ENCODE results near the gene PPP4C. TPM values are rescaled to one million over a fixed set of nuclear protein-coding genes. Genes with fewer than 3 reads are reported as not detected.

The PPP4C gene
- total RNA-seq, 2 experiments from 2014 or later = 83.9 to 87.3 TPM

DNA sequence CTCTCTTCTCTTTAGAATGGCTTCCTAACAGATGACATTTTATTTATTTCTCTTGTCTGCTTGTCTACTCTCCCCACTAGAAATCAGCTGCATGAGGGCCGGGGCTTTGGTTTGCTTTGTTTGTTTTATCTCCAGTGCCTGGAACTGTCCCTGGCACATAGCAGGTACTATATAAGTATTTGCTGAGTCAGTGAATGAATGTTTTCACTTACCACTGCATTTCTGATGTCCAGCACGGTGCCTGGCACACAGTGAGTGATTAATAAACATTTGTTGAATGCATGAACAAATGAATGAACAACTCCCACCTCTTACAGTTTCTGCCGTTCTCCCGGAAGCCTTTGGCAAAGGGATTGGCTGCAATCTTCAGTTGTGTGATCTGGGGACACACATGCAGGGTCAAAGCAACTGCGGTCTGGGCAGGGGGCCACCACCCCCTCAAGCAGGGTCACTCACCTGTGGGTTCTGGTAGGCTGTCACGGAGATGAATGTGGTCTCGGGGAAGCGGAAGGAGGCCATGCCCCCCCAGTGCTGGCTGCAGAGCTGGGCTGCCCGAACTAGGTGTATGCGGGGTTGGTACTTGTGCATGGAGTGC is 12.5 kb downstream of the PPP4C start:
- Histone ChIP-seq H3K4me3 (ENCODE audit: low read length) (no peak overlapping the region), H3K27ac (ENCODE audit: low read depth in 1 of 2, low read length in 2 of 2) (no peak overlapping the region), H3K36me3 (ENCODE audit: insufficient read depth, low read length) (peaks cover 29% of the 10 kb centered on the region), H3K4me1 (ENCODE audit: insufficient read depth, low read length) (peaks cover 42% of the 10 kb centered on the region), H3K9me3 (ENCODE audit: control insufficient read depth in 1 of 2, insufficient read depth in 1 of 2, low read length in 2 of 2) (peaks cover 0 to 3% of the 10 kb centered on the region in 2 experiments), H3K27me3 (ENCODE audit: control insufficient read depth in 1 of 2, insufficient read depth in 2 of 2, low read length in 2 of 2) (no peaks in the 10 kb centered on the region)
- Mint-ChIP-seq H3K4me1 (ENCODE audit: low read depth) (peaks cover 40% of the 10 kb centered on the region), H3K27ac (peak overlapping the region; percentile 13), H3K4me3 (no peak overlapping the region), H3K36me3 (ENCODE audit: low read depth) (peaks cover 43% of the 10 kb centered on the region), H3K27me3 (no peaks in the 10 kb centered on the region), H3K9me3 (no peaks in the 10 kb centered on the region)
- ChIA-PET CTCF (no interaction called here), POLR2A (interaction anchor here (6.5 kb wide), 1 partner anchor 22 kb away, joined by 118 read pairs; the partner anchor contains the start of gene ALDOA)
- intact Hi-C loops (cut with DNase I, micrococcal nuclease) = no loop called here
- DNase-seq (no peak), ATAC-seq (ENCODE audit: poor library complexity) (no peak)
- TF ChIP-seq, protein P1, sequence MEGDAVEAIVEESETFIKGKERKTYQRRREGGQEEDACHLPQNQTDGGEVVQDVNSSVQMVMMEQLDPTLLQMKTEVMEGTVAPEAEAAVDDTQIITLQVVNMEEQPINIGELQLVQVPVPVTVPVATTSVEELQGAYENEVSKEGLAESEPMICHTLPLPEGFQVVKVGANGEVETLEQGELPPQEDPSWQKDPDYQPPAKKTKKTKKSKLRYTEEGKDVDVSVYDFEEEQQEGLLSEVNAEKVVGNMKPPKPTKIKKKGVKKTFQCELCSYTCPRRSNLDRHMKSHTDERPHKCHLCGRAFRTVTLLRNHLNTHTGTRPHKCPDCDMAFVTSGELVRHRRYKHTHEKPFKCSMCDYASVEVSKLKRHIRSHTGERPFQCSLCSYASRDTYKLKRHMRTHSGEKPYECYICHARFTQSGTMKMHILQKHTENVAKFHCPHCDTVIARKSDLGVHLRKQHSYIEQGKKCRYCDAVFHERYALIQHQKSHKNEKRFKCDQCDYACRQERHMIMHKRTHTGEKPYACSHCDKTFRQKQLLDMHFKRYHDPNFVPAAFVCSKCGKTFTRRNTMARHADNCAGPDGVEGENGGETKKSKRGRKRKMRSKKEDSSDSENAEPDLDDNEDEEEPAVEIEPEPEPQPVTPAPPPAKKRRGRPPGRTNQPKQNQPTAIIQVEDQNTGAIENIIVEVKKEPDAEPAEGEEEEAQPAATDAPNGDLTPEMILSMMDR (IDR thresholded peaks at IDR 0.05) = no peak

DNA sequence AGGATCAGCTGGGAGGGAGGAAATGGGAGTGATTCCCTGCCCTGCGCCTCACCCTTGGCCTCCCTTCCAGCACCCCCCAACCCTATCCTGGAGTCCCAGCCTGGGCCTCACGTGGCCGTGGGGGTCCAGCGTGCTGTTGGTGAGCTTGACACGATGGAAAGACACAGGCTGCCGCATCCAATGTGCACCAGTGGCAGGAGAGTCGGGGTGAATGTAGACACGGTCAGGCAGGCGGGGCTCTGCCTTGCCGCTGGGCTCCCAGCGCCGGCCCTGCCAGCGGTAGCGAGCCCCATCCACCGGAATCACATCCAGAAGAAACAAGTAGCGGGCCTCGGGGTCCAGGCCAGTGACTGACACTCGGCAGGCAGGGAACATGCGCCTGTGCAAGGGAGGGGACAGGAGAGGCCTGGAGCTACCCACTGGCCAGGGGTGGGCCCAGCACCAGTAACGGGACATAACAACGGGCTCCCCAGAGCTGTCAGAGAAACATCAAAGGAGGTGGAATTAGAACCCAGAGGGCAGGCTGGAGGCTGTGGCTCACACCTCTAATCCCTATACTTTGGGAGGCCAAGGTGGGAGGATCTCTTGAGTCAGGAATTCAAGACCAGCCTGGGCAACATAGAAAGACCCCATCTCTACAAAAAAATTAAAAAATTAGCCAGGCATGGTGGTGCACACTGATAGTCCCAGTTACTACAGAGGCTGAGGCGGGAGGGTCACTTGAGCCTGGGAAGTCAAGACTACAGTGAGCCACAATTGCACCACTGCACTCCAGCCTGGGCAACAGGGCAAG is 13.2 kb downstream of the PPP4C start:
- no peaks in the 10 kb centered on the region for H3K27me3 Mint-ChIP-seq
- POLR2A ChIA-PET = interaction anchor here (6.5 to 7.9 kb wide), 2 partner anchors 23 to 95 kb away, joined by 118 to 163 read pairs; partner anchors contain the start of genes ALDOA and CORO1A
- DNase-seq (no peak), ATAC-seq (ENCODE audit: poor library complexity) (no peak)
- H3K4me3 Mint-ChIP-seq = no peak overlapping the region
- TF ChIP-seq, protein P1 (IDR thresholded peaks at IDR 0.05) = no peak
- H3K36me3 Mint-ChIP-seq (ENCODE audit: low read depth) = peaks cover 39% of the 10 kb centered on the region
- no peaks in the 10 kb centered on the region for H3K27me3 ChIP-seq (ENCODE audit: control insufficient read depth in 1 of 2, insufficient read depth in 2 of 2, low read length in 2 of 2)
- CTCF ChIA-PET = interaction anchor here (1.3 kb wide), 1 partner anchor 25 kb away, joined by 3 read pairs; no protein-coding TSS in a partner anchor
- peaks cover 0 to 3% of the 10 kb centered on the region in 2 experiments for H3K9me3 ChIP-seq (ENCODE audit: control insufficient read depth in 1 of 2, insufficient read depth in 1 of 2, low read length in 2 of 2)
- H3K4me1 ChIP-seq (ENCODE audit: insufficient read depth, low read length) = peaks cover 49% of the 10 kb centered on the region
- H3K4me1 Mint-ChIP-seq (ENCODE audit: low read depth) = peaks cover 42% of the 10 kb centered on the region
- H3K4me3 ChIP-seq (ENCODE audit: low read length) = no peak overlapping the region
- H3K9me3 Mint-ChIP-seq = no peaks in the 10 kb centered on the region
- H3K36me3 ChIP-seq (ENCODE audit: insufficient read depth, low read length) = peaks cover 28% of the 10 kb centered on the region
- intact Hi-C loops (cut with DNase I, micrococcal nuclease) = no loop called here
- peak overlapping the region; percentile 86 for H3K27ac Mint-ChIP-seq
- no peak overlapping the region for H3K27ac ChIP-seq (ENCODE audit: low read depth in 1 of 2, low read length in 2 of 2)

DNA sequence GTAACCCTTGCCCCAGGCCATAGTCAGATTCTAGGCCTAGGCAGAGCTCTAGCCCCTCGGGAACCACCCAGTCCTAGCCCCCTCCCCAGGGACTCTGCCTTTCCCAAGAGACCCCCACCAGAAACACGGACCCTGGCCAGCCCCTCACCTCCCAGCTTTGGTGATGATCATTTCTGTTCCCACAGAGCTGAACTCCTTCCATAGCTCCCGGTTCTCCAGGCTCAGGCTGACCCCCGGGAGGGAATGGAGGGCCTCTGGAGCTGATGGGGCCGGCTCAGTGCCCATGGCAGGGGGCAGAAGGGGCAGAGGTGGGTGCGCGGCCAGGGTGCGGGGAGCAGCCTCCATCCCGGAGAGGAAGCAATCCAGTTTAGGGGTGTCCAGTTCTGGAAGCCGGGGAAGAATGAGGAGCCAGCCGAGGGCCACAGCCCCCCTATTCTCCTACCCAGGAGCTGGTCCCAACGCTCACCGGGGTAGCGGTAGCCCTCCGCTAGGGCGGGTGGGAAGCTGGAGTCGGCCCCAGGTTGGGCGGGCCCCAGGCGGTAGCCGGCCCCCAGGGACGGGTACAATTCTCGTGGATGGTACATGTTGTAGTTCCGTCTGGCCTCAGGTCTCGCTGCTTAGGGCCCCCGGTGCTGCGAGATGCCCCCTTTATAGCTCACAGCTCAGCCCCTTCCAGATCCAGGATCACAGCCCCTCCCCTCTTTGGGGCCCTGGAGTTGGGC is 15.0 kb downstream of the PPP4C start:
- Mint-ChIP-seq H3K9me3 (no peaks in the 10 kb centered on the region), H3K4me1 (ENCODE audit: low read depth) (peaks cover 53% of the 10 kb centered on the region), H3K4me3 (peak overlapping the region; percentile 80), H3K36me3 (ENCODE audit: low read depth) (peaks cover 52% of the 10 kb centered on the region), H3K27me3 (no peaks in the 10 kb centered on the region), H3K27ac (peak overlapping the region; percentile 86)
- peaks cover 66% of the 10 kb centered on the region for H3K4me1 ChIP-seq (ENCODE audit: insufficient read depth, low read length)
- peak overlapping the region; percentile 48 to 81 for H3K27ac ChIP-seq (ENCODE audit: low read depth in 1 of 2, low read length in 2 of 2)
- POLR2A ChIA-PET = interaction anchor here (0.7 to 7.9 kb wide), 16 partner anchors 10 to 444 kb away, joined by 3 to 163 read pairs (median 4); partner anchors contain the start of genes ALDOA, CORO1A, MAPK3 and PPP4C
- intact Hi-C loops (cut with DNase I, micrococcal nuclease) = loop anchor here (1.0 to 10.0 kb wide), 4 partner anchors 14 to 324 kb away; partner anchors contain the start of genes ALDOA (in 1 of the 2) and PPP4C (in 1 of the 2)
- H3K36me3 ChIP-seq (ENCODE audit: insufficient read depth, low read length) = peaks cover 23% of the 10 kb centered on the region
- H3K9me3 ChIP-seq (ENCODE audit: control insufficient read depth in 1 of 2, insufficient read depth in 1 of 2, low read length in 2 of 2) = peaks cover 0 to 3% of the 10 kb centered on the region in 2 experiments
- H3K27me3 ChIP-seq (ENCODE audit: control insufficient read depth in 1 of 2, insufficient read depth in 2 of 2, low read length in 2 of 2) = no peaks in the 10 kb centered on the region
- ATAC-seq (ENCODE audit: poor library complexity) (no peak), DNase-seq (peak in 1 of 14 experiments; percentile 42)
- no peak overlapping the region for H3K4me3 ChIP-seq (ENCODE audit: low read length)
- CTCF ChIA-PET = interaction anchor here (0.6 to 3.3 kb wide), 16 partner anchors 12 to 339 kb away, joined by 3 to 24 read pairs (median 4); partner anchors contain the start of genes ALDOA, DCTPP1 and PPP4C
- TF ChIP-seq, protein P1 (IDR thresholded peaks at IDR 0.05) = no peak

Measured in CD4-positive, alpha-beta T cell (primary cell).